Bronchus fibroblast of lung (primary cell): Measurements from ENCODE around the gene ORC2. TPM values are rescaled to one million over a fixed set of nuclear protein-coding genes. Genes with fewer than 3 reads are reported as not detected.

Source experiments
- total RNA-seq: library from RNA; depleted of rRNA; stranded (reverse); fragments of >200 nt; gene quantifications from 2 replicates; pipeline ENCODE4 v1.2.3, GENCODE V29; 2015

Gene ORC2
- total RNA-seq = 10.4 and 12.4 TPM in 2 replicates

GRCh38 chr2:200963124-200963917, at the start of gene ORC2:
ORC2 (minus strand) TSS chr2:200963660; CDS start chr2:200958123, 5,537 bp downstream.

GRCh38 chr2:200888704-200889625, 74.5 kb downstream of the ORC2 start, which contains the start of the genes NIF3L1 and PPIL3:
NIF3L1 (plus strand) TSS chr2:200889371; CDS start chr2:200891944, 2,573 bp downstream.
PPIL3 (minus strand) TSS chr2:200889077; CDS start chr2:200887615, 1,462 bp downstream.

GRCh38 chr2:200864176-200865034, 99.1 kb downstream of the ORC2 start, which contains the start of gene CLK1:
CLK1 (minus strand) TSS chr2:200864658; CDS start chr2:200861862, 2,796 bp downstream.

Other genes with a start within 250 kb of the ORC2 start
- gene BZW1, start 151.8 kb downstream of the ORC2 start, total RNA-seq = 218 and 251 TPM in 2 replicates
- gene CLK1, start 99.0 kb downstream of the ORC2 start, total RNA-seq = 22.5 and 24.5 TPM in 2 replicates
- 44.2 and 55.6 TPM in 2 replicates for gene PPIL3, start 74.6 kb downstream of the ORC2 start, total RNA-seq
- gene NIF3L1, start 74.3 kb downstream of the ORC2 start, total RNA-seq = 25.7 and 33.6 TPM in 2 replicates
- gene HYCC2, start 108.0 kb upstream of the ORC2 start, total RNA-seq = 1.8 and 3.0 TPM in 2 replicates
- gene NDUFB3, start 108.3 kb upstream of the ORC2 start, total RNA-seq = 85.3 and 100 TPM in 2 replicates
- gene CFLAR, start 152.5 kb upstream of the ORC2 start, total RNA-seq = 19.5 and 24.7 TPM in 2 replicates
- gene CASP10, start 219.5 kb upstream of the ORC2 start, total RNA-seq = 1.3 and 1.5 TPM in 2 replicates